ENCODE data around the gene ADGRB3.
"Not testable (repeated sequence)": the region's sequence is repeated elsewhere in the genome, so short reads cannot be mapped to it uniquely, and the experiment has no call there.

ADGRB3 gene

DNA sequence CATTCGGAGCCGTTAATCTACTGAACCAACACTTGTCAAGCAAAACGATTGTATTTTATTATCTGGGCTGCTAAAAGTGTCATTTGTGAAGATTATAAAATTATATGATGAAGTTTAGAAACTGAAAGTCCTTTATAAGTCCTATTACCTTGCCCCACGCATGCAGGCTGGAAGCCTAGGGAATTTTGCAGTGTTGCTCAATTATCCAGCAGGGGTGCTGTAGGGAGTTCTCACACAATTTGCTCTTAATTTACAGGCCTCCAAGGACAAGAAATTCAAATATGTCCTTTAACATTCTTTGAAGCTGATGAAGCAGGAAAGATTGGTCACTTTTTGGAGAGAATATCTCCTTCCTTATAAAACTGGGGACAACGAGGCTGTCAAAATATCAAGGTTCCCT is 792.8 kb downstream of the ADGRB3 start:
- no peak for DNase-seq (ENCODE audit: low read depth in 2 of 2)
- TF ChIP-seq, protein P1, sequence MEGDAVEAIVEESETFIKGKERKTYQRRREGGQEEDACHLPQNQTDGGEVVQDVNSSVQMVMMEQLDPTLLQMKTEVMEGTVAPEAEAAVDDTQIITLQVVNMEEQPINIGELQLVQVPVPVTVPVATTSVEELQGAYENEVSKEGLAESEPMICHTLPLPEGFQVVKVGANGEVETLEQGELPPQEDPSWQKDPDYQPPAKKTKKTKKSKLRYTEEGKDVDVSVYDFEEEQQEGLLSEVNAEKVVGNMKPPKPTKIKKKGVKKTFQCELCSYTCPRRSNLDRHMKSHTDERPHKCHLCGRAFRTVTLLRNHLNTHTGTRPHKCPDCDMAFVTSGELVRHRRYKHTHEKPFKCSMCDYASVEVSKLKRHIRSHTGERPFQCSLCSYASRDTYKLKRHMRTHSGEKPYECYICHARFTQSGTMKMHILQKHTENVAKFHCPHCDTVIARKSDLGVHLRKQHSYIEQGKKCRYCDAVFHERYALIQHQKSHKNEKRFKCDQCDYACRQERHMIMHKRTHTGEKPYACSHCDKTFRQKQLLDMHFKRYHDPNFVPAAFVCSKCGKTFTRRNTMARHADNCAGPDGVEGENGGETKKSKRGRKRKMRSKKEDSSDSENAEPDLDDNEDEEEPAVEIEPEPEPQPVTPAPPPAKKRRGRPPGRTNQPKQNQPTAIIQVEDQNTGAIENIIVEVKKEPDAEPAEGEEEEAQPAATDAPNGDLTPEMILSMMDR (IDR thresholded peaks at IDR 0.05; ENCODE audit: low read depth, low read length), result no peak
- H3K4me3 ChIP-seq (replicated peaks in 1 of 2; ENCODE audit: low read depth in 2 of 2, low read length in 2 of 2), result no peak overlapping the region

DNA sequence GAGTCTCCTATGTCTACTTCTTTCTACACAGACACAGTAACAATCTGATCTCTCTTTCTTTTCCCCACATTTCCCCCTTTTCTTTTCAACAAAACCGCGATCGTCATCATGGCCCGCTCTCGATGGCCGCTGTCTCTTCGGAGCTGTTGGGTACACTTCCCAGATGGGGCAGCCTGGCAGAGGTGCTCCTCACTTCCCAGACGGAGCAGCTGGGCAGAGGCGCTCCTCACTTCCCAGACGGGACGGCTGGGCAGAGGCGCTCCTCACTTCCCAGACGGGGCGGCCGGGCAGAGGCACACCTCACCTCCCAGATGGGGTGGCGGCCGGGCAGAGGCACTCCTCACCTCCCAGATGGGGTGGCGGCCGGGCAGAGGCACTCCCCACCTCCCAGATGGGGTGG is 797.1 kb downstream of the ADGRB3 start:
- DNase-seq (ENCODE audit: low read depth in 2 of 2); H3K4me3 ChIP-seq (replicated peaks in 1 of 2; ENCODE audit: low read depth in 2 of 2, low read length in 2 of 2): not testable (repeated sequence)

DNA sequence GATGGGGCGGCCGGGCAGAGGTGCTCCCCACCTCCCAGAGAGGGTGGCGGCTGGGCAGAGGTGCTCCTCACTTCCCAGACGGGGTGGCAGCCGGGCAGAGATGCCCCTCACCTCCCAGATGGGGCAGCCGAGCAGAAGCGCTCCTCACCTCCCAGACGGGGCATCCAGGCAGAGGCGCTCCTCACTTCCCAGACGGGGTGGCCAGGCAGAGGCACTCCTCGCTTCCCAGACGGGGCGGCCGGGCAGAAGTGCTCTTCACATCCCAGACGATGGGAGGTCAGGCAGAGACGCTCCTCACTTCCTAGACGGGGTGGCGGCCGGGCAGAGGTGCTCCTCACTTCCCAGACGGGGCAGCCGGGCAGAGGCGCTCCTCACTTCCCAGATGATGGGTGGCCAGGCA is 798.0 kb downstream of the ADGRB3 start:
- H3K4me3 ChIP-seq (replicated peaks in 1 of 2; ENCODE audit: low read depth in 2 of 2, low read length in 2 of 2); DNase-seq (ENCODE audit: low read depth in 2 of 2): not testable (repeated sequence)

DNA sequence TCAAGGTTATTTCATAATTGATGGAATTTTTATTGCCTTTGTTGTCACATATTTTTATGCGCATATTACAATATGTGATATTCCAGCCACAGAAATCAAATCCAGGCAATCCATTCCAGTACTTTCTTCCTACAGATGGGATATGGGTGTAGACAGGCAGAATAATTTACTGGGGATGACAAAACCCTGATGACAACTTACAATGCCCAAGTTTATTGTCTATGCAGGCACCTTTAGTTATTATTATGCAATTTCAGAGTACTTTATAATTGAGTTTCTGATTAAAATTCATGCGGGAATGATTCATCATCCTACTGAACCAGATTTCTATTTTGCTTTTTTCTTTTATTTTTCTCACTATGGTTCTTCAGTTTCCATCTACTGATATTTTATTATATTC is 803.0 kb downstream of the ADGRB3 start:
- H3K4me3 ChIP-seq (replicated peaks in 1 of 2; ENCODE audit: low read depth in 2 of 2, low read length in 2 of 2), result no peak overlapping the region
- no peak for DNase-seq (ENCODE audit: low read depth in 2 of 2)
- TF ChIP-seq, protein P1 (IDR thresholded peaks at IDR 0.05; ENCODE audit: low read depth, low read length), result no peak
